ENCODE measurements around the gene MIS18A. TPM values are rescaled to one million over a fixed set of nuclear protein-coding genes. Genes with fewer than 3 reads are reported as not detected.
"Not testable (repeated sequence)": the region's sequence is repeated elsewhere in the genome, so short reads cannot be mapped to it uniquely, and the experiment has no call there.

The MIS18A gene
- total RNA-seq, 1 experiment from 2014 or later: 9.0 TPM

DNA sequence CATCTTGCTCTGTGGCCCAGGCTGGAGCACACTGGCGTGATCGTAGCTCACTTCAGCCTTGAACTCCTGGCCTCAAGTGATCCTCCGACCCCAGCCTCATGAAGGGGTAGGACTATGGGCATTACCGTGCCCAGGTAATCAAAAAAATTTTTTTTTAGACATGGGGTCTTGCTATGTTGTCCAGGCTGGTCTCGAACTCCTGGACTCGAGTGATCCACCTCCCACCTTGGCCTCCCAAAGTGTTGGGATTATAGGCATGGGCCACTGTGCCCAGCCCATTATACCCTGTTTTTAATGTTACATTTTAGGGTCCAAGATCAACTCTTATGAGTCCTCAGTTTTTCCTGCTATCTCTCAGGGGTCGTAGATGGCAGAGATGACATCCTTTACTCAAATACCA, 26.1 kb upstream of the MIS18A start:
- DNase-seq (ENCODE audit: low spot score): no peak

DNA sequence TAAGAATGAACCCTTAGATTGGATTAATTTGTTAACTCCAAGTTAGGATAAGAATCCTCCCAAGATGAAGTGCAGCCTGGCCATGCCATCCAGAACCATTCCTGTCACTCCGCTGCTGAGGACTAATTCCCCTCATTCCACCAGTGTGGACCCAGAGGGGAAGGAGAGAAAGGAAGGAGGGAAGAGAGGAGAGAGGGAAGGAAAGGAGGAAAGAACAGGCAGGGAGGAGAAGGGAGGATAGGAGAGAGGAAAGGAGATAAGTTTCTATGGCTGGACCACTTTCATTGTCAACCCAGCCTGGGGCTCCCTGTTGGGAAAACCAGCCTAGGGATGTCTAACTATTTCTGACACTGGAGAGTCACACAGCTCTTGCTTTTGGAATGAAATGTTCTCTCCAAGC, 24.5 kb upstream of the MIS18A start:
- no peak for DNase-seq (ENCODE audit: low spot score)

DNA sequence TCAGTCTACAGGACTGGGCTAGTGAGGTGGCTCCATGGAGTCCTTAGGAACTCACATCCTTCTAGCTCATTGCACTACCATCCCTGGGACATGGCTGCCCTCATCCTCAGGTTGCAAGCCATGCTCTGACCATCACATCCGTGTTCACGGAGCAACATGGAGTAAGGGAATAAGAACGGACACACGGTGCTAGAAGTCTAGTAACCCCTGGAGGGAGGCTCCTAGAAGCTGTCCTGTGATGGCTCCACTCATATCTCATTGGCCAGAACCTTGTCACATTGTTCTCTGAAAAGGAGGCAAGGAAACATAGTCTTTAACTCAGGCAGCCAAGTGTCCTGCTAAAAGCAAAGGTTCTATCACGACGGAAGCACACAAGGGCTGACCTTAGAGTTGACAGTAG, 23.7 kb upstream of the MIS18A start:
- no peak for DNase-seq (ENCODE audit: low spot score)

DNA sequence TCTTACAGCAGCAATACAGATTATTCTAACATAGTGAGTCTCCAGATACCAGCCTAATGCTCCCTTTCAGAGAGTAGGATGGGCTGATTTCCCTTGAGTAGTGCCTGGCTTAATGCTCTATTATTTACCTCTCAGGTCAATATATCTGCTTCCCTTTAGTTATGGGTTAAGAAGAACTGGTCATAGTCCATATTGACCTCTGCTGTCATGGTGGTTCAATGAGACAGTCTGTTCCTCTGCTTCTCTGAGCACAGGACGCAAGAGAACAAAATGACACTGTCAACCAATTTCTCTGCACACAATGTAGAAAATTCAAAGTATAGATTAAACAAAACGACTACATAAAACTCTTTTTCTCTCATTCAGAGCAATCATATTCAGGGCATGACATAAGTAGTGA, 22.7 kb upstream of the MIS18A start:
- DNase-seq (ENCODE audit: low spot score): no peak

DNA sequence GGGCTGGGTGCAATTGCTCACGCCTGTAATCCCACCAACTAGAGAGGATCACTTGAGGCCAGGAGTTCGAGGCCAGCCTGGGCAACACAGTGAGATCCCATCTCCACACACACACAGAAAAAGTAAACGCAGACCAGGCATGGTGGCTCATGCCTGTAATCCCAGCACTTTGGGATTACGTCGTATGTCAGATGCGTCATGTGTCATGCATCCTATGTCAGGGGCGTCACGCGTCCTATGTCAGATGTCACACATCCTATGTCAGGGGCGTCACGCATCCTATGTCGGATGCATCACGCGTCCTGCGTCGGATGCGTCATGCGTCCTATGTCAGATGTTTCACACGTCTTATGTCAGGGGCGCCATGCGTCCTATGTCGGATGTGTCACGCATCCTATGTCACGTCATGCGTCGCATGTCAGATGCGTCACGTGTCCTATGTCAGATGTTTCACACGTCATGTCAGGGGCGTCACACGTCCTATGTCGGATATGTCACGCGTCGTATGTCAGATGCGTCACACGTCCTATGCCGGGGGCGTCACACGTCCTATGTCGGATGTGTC, 21.4 kb upstream of the MIS18A start:
- no peak for DNase-seq (ENCODE audit: low spot score)

DNA sequence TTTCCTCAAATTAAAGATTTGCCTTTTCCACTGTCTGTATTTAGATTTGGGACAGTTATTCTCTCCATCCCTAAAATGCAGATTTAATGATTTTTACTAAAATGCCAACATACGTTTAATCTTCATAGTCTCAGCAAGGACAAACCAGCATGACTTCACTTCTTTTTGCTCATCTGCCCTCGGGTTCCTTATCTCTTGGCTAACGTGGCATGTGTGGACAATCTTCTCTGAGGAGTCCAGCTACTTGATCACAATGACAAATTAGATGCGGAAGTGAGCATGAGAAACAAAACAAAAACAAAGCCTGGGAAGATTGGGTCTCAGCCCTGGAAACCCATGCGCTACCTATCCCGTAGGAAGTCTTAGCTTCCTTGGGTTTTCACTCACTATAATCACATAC, 20.8 kb upstream of the MIS18A start:
- no peak for DNase-seq (ENCODE audit: low spot score)

DNA sequence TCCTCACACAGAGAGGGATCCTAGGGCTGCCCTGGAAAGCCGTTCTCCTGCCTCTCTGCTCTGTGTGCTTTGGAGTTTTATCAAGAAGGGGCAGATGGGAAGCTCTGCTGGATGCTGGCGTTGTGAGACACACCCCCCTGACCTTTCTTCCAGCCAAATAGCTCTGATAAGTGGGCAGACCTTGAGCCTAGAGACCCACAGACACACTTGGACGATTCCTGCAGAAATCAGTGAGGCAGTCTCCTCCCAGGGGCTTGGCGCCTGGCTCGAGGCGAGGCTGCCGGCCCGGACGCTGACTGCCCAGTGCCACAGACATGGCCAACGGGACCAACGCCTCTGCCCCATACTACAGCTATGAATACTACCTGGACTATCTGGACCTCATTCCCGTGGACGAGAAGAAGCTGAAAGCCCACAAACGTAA, 19.8 kb upstream of the MIS18A start, which contains the start of gene MRAP:
Gene MRAP, plus strand, starts transcription at position 198 of the 424 bp plus-strand sequence. Its CDS starts 117 bp downstream, at position 315.
- DNase-seq (ENCODE audit: low spot score): no peak

DNA sequence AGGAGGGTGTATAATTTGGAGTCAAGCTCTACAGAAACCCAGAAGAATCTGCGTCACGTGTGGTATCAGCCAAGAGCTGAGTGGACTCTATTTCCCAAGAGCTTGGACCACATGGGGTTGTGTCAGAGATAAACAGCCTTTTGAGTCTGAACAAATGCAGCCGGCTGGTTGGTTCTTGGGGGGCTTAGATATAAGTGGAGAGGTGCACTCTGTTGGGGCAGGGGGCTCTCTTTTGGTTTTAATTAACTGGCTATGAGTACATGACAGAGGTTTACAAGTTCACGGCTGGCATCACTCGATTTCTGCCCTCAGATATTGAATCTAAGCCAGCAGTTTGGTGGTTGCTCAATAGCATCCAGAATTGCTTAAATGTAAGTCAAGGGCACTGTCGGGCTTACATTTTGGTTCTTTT, 19.3 kb upstream of the MIS18A start:
- DNase-seq (ENCODE audit: low spot score): no peak

DNA sequence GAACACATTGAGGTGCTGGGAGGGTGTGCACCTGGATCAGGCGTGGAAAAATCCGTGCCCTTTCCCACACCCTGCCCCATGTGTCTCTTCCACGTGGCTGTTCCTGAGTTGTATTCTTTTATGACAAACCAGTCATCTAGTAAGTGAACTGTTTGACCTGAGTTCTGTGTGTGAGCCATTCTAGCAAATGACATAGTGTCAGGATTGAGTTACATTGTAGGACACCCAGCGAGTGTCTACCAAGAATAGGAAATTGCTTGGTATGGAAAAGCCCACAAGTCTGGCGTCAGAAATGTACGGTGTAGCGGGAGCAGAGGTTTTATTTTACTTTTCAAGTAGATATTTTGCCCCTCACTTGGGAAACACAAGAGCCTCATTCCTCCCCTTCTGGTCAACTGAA, 18.6 kb upstream of the MIS18A start:
- no peak for DNase-seq (ENCODE audit: low spot score)

DNA sequence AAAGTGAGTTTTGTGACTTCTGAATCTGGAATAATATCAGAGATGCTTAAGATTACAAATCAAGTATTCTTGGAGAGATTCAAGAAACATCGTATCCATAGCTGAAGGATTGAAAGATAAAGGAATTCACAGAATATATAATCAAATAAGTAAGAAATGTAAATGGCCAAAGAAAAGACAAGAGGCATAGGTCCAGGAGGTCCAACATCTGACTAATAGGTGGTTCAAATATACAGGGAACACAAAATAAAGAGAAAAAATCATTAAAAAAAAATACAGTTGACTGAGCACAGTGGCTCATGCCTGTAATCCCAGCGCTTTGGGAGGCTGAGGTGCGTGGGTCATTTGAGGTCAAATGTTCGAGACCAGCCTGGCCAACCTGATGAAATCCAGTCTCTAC, 6.6 kb upstream of the MIS18A start:
- DNase-seq (ENCODE audit: low spot score): no peak

DNA sequence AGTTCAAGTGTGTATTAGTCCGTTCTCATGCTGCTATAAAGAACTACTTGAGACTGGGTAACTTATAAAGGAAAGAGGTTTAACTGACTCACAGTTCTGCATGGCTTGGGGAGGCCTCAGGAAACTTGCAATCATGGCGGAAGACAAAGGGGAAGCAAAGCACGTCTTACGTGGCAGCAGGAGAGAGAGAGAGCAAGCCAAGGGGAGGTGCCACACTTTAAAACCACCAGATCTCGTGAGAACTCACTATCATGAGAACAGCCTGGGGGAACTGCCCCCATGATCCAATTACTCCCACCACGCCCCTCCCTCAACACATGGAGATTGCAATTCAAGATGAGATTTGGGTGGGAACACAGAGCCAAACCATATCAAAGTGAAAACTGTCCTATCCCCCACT, 4.1 kb upstream of the MIS18A start:
- no peak for DNase-seq (ENCODE audit: low spot score)

DNA sequence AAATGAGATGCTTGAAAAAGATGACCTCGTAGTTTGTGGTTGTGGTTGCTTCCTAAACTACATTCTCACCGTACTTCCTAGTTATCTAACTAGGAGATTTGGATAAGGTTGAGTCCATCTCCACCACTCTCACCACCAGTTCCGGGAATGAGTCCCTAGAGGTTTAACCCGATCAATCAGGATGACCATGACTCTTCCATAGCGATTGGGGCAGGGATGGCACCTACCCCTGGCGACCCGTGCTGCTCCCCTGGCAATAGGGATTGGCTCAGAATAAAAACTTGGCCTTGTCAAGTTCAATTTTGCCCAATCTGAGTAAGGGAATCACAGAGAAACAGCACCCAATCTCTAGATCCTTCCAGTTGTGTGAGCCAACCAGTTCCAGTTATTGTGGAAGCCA, 2.7 kb upstream of the MIS18A start:
- DNase-seq (ENCODE audit: low spot score): no peak

DNA sequence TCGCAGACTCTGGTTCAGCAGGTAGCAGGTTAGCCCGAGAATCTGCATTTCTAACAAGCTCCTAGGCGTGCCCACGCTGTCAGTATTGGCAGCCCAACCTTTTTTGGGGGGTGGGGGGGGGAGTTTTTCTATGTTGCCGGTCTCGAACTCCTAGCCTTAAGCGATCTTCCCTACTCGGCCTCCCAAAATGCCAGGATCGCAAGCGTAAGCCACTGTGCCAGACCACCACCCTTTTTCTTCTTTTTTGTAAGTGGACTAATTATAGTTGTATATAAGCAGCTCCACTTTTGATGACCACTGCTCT, 480 bp upstream of the MIS18A start:
- no peak for DNase-seq (ENCODE audit: low spot score)

DNA sequence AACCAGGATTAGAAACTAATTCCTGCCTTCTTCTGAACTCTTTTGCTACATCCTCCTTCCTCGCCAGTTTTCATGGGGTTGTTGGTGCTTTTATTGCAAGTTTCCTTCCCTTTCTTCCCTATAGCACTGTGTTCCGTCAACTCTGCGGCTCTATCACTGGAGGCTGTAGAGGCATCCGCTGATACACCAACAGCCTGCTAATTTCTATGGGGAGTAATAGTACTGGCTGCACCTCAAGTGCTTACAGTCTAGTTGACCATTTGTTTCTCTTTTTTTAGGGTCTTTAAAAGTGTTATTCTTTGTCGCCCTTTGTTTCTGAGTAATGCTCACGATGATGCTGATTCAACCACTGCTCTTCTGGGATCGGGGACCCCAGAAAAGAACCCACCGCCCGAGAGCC, 746 bp downstream of the MIS18A start:
- peak; percentile 5 for DNase-seq (ENCODE audit: low spot score)

DNA sequence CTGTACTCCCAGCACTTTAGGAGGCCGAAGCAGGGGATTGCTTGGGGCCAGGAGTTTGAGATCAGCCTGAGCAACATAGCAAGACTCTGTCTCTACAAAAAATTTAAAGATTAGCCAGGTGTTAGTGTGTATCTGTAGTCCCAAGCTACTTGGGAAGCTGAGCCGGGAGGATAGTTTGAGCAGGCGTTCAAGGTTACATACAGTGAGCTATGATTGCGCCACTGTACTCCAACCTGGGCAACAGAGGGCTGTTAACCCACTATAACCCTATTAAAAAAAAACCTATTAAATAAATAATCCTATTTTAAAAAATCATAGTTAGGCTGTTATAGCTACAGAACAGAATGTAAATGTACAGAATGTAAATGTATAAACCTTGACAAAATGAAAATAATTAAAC, 2.2 kb downstream of the MIS18A start:
- no peak for DNase-seq (ENCODE audit: low spot score)

DNA sequence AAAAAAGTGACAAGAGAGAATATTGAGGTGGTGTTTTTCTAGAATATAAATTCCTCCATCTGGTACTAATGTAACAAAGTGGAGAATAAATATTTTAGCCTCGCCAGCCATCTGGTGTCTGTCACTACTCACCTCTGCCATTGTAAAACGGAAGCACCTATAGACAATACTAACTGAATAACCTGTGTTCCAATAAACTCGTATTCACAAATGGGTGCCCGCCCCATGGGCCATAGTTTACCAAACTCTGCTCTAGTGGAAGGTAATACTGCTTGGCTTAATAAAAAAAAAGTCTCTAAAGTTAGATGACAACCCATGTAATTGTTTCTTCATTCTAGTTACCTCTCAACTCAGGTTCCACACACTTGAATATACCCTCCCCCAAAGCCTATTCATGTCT, 8.1 kb downstream of the MIS18A start:
- no peak for DNase-seq (ENCODE audit: low spot score)

DNA sequence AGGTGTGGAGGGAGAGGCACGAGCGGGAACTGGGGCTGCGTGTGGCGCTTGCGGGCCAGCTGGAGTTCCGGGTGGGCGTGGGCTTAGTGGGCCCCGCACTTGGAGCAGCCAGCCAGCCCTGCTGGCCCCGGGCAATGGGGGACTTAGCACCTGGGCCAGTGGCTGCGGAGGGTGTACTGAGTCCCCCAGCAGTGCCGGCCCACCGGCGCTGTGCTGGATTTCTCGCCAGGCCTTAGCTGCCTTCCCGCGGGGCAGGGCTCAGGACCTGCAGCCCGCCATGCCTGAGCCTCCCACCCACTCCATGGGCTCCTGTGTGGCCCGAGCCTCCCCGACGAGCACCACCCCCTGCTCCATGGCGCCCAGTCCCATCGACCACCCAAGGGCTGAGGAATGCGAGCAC, 13.5 kb downstream of the MIS18A start:
- DNase-seq (ENCODE audit: low spot score): not testable (repeated sequence)

DNA sequence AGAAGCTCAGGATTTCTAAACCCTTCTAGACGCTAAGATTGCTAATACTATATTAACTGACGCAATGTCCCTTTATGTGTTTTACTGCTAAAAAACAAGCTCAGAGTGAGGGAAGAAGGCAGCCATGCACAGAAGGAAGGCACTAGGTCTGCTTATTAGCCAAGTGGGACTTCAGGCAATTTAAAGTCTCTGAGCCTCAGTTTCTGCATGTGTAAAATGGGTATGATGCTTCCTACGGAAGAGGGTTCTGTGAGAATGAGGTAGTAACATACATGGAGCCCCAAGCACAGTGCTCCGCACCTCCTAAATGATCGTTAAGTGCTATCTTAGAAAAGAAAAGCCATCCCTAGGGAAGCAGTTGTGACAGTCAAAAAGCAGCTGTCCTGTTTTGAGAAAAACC, 16.9 kb downstream of the MIS18A start:
- no peak for DNase-seq (ENCODE audit: low spot score)

DNA sequence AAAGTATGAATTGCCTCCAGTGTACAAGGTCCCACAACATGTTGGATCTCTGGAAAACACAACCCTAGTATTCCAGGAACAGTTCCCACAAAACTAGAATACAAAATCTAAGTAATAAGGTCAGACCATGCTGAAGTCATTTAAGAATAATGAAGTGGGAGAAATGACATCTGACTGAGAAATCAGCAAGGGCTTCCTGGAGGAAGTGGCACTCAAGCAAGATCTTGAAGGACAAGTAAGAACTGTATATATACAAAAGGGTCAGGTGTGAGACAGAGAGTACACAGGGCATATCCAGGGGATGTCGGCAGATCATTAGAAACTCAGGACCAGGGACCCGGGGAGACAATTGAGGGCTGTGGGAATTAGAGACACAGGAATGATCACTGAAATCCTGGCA, 18.7 kb downstream of the MIS18A start:
- no peak for DNase-seq (ENCODE audit: low spot score)

DNA sequence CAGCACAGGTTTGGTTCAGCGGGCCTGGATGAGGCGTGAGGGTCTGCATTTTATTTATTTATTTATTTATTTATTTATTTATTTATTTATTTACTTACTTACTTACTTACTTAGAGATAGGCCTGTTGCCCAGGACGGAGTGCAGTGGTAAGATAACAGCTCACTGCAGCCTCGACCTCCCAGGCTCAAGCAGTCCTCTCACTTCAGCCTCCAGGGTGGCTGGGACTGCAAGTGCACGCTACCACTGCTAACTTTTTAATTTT, 20.1 kb downstream of the MIS18A start:
- DNase-seq (ENCODE audit: low spot score): not testable (repeated sequence)

DNA sequence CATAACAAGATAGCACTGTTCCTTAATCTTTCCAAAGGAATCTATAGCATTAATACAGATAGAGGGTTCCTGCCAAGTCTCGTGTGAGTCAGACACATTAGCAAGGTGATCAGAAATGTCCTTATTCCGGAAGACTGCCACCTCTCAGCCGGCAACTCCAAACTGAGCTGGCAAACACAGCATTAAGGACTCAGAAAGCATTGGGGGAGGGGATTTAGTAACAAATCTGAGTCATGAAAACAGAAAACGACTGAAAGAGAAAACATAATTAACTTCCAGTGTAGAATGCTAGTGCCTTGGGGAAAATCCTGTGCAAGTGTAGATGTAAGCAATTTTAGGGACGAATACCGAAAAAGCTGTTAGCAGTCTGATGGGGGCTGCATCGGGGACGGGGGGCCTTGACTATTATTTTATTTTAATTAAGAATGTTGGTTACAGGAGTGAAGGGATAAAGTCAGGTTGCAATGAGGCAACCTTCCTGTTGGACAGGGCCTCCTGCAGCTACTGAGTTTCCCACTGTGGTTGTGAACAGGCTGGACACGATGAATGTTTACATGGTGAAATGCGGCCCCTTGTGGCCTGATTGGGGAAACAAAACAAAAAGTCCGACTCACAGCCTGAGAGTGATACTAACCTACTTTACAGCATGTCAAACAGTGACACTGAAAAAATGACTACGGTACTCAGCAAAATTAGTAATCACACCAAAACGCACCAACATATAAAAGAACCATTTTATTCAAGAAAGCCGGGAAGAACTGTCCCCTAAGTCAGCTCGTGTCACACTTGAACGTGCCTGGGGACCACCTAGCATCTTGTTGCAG, 20.7 kb downstream of the MIS18A start:
- DNase-seq (ENCODE audit: low spot score): peak; percentile 83

DNA sequence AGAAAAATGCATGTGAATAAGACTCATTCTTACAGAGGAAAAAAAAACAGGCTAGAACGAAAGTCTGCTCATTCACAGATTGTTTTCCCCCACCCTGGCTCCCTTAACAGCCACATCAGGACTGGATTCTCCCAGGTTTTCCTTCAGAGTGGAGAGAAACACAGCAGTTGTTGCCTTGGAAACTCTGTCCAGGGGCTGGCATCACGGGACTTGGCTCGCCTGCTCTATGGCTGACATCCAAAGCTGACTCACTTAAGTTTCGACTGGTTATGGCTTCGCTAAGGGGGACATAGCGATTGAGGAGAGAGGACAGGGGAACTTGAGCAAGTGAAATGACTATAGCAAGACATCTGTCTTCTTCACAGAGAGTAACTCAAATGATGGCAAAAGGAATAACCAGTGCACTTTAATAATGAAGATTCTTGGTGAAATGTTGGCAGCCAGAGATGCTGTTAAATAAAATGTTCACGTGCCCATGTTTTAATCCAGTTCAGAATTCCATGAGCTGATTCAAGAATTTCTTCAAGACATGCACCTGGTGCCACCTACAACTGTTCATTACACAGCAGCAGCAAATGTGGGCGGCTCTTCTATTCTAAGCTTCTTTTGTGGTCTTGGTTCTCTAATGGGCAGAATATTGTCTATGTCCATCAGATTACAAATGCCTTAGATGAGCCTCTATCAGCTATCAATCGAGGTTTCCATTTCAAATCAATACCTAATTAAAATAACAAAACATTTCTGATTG, 21.8 kb downstream of the MIS18A start:
- DNase-seq (ENCODE audit: low spot score): no peak

DNA sequence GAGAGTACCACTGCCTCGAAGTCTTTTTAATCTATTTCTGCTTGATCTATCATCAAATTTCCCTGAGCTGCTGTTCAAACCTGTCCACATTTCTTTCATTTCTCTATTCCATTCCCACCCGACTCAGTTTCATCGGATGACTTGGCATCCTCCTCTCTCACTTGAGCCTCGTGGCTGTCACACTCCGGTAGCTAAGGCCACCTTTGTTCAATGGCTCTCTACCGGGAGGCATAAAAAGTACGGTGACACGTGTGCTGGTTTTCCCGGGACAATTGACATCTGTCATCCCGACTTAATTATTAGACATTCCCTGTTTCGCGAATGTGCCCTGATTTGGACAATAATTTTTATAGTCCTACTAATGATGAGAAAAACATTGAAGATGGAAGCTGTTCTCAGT, 22.6 kb downstream of the MIS18A start:
- DNase-seq (ENCODE audit: low spot score): no peak
